NT2/D1 (cell line): ENCODE measurements around the gene MYO1E.

Experiments
- DNase-seq: peaks from one replicate; pipeline ENCODE4 v3.0.0-alpha.2; 2011; ENCODE audit warnings: low read depth, low spot score
- H3K27me3 ChIP-seq: 2 replicates; pipeline ENCODE4 v1.6.0; 2011; ENCODE audit warnings: mild to moderate bottlenecking; ENCODE audit not compliant: insufficient read length, insufficient read depth
- H3K36me3 ChIP-seq: 2 replicates; pipeline ENCODE4 v1.6.1; 2011; ENCODE audit warnings: mild to moderate bottlenecking, low read length, mixed read lengths; ENCODE audit not compliant: insufficient read depth, insufficient read length
- H3K4me1 ChIP-seq: 2 replicates; pipeline ENCODE4 v1.5.1; 2011; ENCODE audit not compliant: insufficient read depth, insufficient read length
- H3K4me3 ChIP-seq: 2 replicates; pipeline ENCODE4 v1.5.1; 2011; ENCODE audit warnings: low read depth; ENCODE audit not compliant: insufficient read length
- H3K9ac ChIP-seq: 2 replicates; pipeline ENCODE4 v1.6.0; 2011; ENCODE audit warnings: low read depth; ENCODE audit not compliant: insufficient read length
- H3K9me3 ChIP-seq: 2 replicates; pipeline ENCODE4 v1.5.1; 2011; ENCODE audit warnings: mild to moderate bottlenecking, low read length; ENCODE audit not compliant: insufficient read depth
- SUZ12 ChIP-seq: IDR thresholded peaks from 2 replicates; pipeline ENCODE4 v1.6.1; 2011; ENCODE audit not compliant: insufficient read length, insufficient read depth; ENCODE audit errors: extremely low read depth
- YY1 ChIP-seq: IDR thresholded peaks from 2 replicates; pipeline ENCODE4 v1.6.1; 2011; ENCODE audit not compliant: insufficient read length, insufficient read depth
- ZNF274 ChIP-seq: IDR thresholded peaks from 2 replicates; pipeline ENCODE4 v1.6.1; 2011; ENCODE audit warnings: mild to moderate bottlenecking, low read depth, low read length

Gene MYO1E

DNA sequence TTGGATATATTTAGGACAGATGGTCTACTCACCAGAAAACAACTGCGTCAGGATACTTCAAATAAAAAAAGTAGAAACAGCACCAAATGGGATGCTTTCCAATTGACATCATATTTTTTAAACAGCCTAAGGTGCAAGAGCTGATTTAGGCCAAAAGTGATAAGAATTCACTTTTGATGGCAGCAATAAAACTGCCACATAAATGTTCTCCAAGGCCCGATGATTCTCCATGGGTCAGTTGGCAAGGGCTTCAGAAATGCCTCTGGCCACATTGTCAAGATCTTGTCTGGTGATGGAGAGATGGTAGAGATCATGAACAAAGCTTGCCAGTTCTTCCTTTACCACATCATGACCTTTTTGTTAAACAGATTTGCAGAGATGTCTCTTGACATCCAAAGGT, 127.1 kb downstream of the MYO1E start:
- Histone ChIP-seq H3K9ac (no peak overlapping the region), H3K4me1 (no peaks in the 10 kb centered on the region), H3K36me3 (peaks cover 2% of the 10 kb centered on the region), H3K9me3 (no peaks in the 10 kb centered on the region), H3K27me3 (no peaks in the 10 kb centered on the region), H3K4me3 (no peak overlapping the region)
- TF ChIP-seq ZNF274 (no peak), YY1 (no peak), SUZ12 (no peak)
- no peak for DNase-seq

GRCh38 chr15:59244337-59244736, 128.3 kb downstream of the MYO1E start:
- Histone ChIP-seq H3K4me3 (no peak overlapping the region), H3K36me3 (peaks cover 2% of the 10 kb centered on the region), H3K9ac (no peak overlapping the region), H3K27me3 (no peaks in the 10 kb centered on the region), H3K4me1 (no peaks in the 10 kb centered on the region), H3K9me3 (no peaks in the 10 kb centered on the region)
- TF ChIP-seq YY1 (no peak), SUZ12 (no peak), ZNF274 (no peak)
- DNase-seq = no peak

DNA sequence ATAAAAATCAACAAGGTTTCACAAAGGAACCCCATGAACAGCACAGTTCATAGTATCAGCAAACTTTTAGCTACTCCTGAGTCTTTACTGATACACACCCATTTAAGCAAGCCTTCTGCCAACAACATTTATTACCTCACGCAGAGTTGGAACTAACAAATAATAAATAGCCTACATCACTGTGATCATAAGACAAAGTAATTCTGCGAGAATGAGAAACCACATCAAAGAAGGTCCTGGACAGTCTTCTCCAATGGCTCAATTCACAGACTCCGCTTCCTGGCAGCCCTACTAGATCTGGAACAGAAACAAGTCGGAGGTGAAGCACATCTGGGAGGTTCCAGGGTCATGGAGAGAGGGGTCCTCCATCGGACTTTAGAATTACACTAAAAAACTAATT, 129.0 kb downstream of the MYO1E start:
- TF ChIP-seq ZNF274 (no peak), YY1 (no peak), SUZ12 (no peak)
- H3K4me3 ChIP-seq = no peak overlapping the region

DNA sequence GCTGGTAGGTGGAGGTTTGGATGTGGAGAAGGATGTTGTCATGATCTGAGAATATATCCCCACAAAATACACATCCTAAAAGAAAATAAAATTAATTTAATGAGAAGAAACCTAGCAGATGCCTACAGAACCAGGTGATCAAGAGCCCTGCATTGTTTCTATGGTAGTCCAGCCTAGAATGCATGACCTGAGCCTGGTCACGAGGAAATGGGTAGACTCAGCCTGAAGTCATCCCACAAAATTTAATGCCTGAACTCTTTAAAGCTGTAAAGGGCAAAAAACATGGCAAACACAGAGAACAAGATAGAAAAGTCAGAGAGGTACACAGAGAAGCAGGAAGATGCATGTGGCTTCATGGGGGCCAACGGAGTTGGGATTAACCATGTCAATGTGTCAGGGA, 130.0 kb downstream of the MYO1E start:
- TF ChIP-seq SUZ12 = no peak
- no peaks in the 10 kb centered on the region for H3K4me1 ChIP-seq
- peaks cover 2% of the 10 kb centered on the region for H3K36me3 ChIP-seq

More for the DNA sequence above, 129.0 kb downstream of the MYO1E start:
- Histone ChIP-seq H3K9me3 (no peaks in the 10 kb centered on the region), H3K9ac (no peak overlapping the region), H3K36me3 (peaks cover 2% of the 10 kb centered on the region), H3K4me1 (no peaks in the 10 kb centered on the region), H3K27me3 (no peaks in the 10 kb centered on the region)
- no peak for DNase-seq

GRCh38 chr15:59240036-59240435, 132.6 kb downstream of the MYO1E start:
- Histone ChIP-seq H3K4me1 (no peaks in the 10 kb centered on the region), H3K27me3 (no peaks in the 10 kb centered on the region), H3K36me3 (no peaks in the 10 kb centered on the region), H3K9ac (no peak overlapping the region), H3K4me3 (no peak overlapping the region), H3K9me3 (no peaks in the 10 kb centered on the region)
- no peak for DNase-seq
- no peak for TF ChIP-seq ZNF274
- TF ChIP-seq SUZ12 = no peak
- no peak for TF ChIP-seq YY1

More for the DNA sequence above, 130.0 kb downstream of the MYO1E start:
- no peak overlapping the region for H3K4me3 ChIP-seq
- DNase-seq = no peak
- no peaks in the 10 kb centered on the region for H3K9me3 ChIP-seq
- no peak overlapping the region for H3K9ac ChIP-seq
- no peaks in the 10 kb centered on the region for H3K27me3 ChIP-seq

DNA sequence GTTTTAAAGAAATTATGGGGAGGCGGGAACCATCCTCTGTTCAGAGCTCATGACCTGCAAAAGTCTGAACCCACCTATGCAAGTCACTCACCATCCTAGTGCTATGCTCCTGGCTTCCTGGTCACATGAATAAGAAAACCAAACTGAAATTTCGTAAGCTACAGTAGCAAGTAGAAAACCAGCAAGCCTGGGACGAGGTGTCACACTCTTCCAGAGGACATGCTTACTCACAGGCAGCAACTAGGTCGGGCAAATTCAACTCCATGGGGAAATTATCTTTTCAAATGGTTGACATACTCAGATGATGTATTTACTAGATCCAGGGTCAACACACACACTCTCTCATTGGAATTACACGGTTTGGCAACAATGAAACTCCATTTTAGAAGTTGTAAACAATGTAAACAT, 134.7 kb downstream of the MYO1E start:
- Histone ChIP-seq H3K4me3 (no peak overlapping the region), H3K4me1 (no peaks in the 10 kb centered on the region), H3K9ac (no peak overlapping the region), H3K9me3 (no peaks in the 10 kb centered on the region), H3K36me3 (no peaks in the 10 kb centered on the region), H3K27me3 (no peaks in the 10 kb centered on the region)
- no peak for TF ChIP-seq SUZ12
- TF ChIP-seq YY1 = no peak
- no peak for TF ChIP-seq ZNF274
- no peak for DNase-seq

GRCh38 chr15:59237119-59237855, 135.4 kb downstream of the MYO1E start:
- H3K36me3 ChIP-seq = no peaks in the 10 kb centered on the region
- no peaks in the 10 kb centered on the region for H3K4me1 ChIP-seq
- TF ChIP-seq ZNF274 (no peak), YY1 (no peak), SUZ12 (no peak)
- no peaks in the 10 kb centered on the region for H3K27me3 ChIP-seq
- no peak overlapping the region for H3K9ac ChIP-seq
- H3K4me3 ChIP-seq = no peak overlapping the region
- no peak for DNase-seq
- no peaks in the 10 kb centered on the region for H3K9me3 ChIP-seq
